ENCODE data around the gene MORN5. TPM values are rescaled to one million over a fixed set of nuclear protein-coding genes. Genes with fewer than 3 reads are reported as not detected.

MORN5 gene
- total RNA-seq, 2 donors from 2014 or later: 0.81 TPM; not detected in 1

- Histone ChIP-seq H3K27ac (ENCODE audit: low read depth, low read length) (no peak overlapping the region), H3K4me3 (ENCODE audit: low read length) (no peak overlapping the region), H3K27me3 (ENCODE audit: control insufficient read depth, insufficient read depth, low read length, poor library complexity, severe bottlenecking) (peaks cover 43% of the 10 kb centered on the region), H3K9ac (ENCODE audit: extremely low read depth, low read length, poor library complexity, severe bottlenecking) (no peak overlapping the region), H3K9me3 (ENCODE audit: control insufficient read depth, low read length) (no peaks in the 10 kb centered on the region), H3K36me3 (ENCODE audit: control insufficient read depth, insufficient read depth, low read length) (no peaks in the 10 kb centered on the region), H3K4me1 (ENCODE audit: control insufficient read depth, insufficient read depth, low read length) (peaks cover 2% of the 10 kb centered on the region)
- H3K9me3 Mint-ChIP-seq: no peaks in the 10 kb centered on the region
- no peak overlapping the region for H3K27ac Mint-ChIP-seq
- no peaks in the 10 kb centered on the region for H3K36me3 Mint-ChIP-seq (ENCODE audit: low read depth)
- 78 to 93% methylated on average over 3 to 7 of the region's 7 CpGs for WGBS, 2 experiments (ENCODE audit: insufficient coverage in 1 of 2, insufficient read length in 1 of 2)
- TF ChIP-seq, protein P1, sequence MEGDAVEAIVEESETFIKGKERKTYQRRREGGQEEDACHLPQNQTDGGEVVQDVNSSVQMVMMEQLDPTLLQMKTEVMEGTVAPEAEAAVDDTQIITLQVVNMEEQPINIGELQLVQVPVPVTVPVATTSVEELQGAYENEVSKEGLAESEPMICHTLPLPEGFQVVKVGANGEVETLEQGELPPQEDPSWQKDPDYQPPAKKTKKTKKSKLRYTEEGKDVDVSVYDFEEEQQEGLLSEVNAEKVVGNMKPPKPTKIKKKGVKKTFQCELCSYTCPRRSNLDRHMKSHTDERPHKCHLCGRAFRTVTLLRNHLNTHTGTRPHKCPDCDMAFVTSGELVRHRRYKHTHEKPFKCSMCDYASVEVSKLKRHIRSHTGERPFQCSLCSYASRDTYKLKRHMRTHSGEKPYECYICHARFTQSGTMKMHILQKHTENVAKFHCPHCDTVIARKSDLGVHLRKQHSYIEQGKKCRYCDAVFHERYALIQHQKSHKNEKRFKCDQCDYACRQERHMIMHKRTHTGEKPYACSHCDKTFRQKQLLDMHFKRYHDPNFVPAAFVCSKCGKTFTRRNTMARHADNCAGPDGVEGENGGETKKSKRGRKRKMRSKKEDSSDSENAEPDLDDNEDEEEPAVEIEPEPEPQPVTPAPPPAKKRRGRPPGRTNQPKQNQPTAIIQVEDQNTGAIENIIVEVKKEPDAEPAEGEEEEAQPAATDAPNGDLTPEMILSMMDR (conservative IDR thresholded peaks at IDR 0.05): no peak
- DNase-seq: no peak
- H3K27me3 Mint-ChIP-seq (ENCODE audit: insufficient read depth): peaks cover 51% of the 10 kb centered on the region
- peaks cover 9% of the 10 kb centered on the region for H3K4me1 Mint-ChIP-seq
- no peak overlapping the region for H3K4me3 Mint-ChIP-seq
Observed at GRCh38 chr9:122124528-122124927, 35.2 kb upstream of the MORN5 start.

- Mint-ChIP-seq H3K27ac (no peak overlapping the region), H3K4me3 (peak overlapping the region; percentile 2), H3K36me3 (ENCODE audit: low read depth) (no peaks in the 10 kb centered on the region), H3K9me3 (no peaks in the 10 kb centered on the region), H3K4me1 (peaks cover 9% of the 10 kb centered on the region), H3K27me3 (ENCODE audit: insufficient read depth) (peaks cover 51% of the 10 kb centered on the region)
- H3K4me1 ChIP-seq (ENCODE audit: control insufficient read depth, insufficient read depth, low read length): peaks cover 2% of the 10 kb centered on the region
- peak; percentile 94 for DNase-seq
- TF ChIP-seq, protein P1 (conservative IDR thresholded peaks at IDR 0.05): peak; percentile 97
- no peak overlapping the region for H3K4me3 ChIP-seq (ENCODE audit: low read length)
- WGBS, 2 experiments (ENCODE audit: insufficient coverage in 1 of 2, insufficient read length in 1 of 2): 6% methylated on average over 8 of the region's 8 CpGs; no CpG with 5 or more reads in 1 of the 2 experiments
- H3K9me3 ChIP-seq (ENCODE audit: control insufficient read depth, low read length): no peaks in the 10 kb centered on the region
- peaks cover 43% of the 10 kb centered on the region for H3K27me3 ChIP-seq (ENCODE audit: control insufficient read depth, insufficient read depth, low read length, poor library complexity, severe bottlenecking)
- H3K27ac ChIP-seq (ENCODE audit: low read depth, low read length): no peak overlapping the region
- no peak overlapping the region for H3K9ac ChIP-seq (ENCODE audit: extremely low read depth, low read length, poor library complexity, severe bottlenecking)
- no peaks in the 10 kb centered on the region for H3K36me3 ChIP-seq (ENCODE audit: control insufficient read depth, insufficient read depth, low read length)
Observed at GRCh38 chr9:122125158-122125508, 34.6 kb upstream of the MORN5 start.

DNA sequence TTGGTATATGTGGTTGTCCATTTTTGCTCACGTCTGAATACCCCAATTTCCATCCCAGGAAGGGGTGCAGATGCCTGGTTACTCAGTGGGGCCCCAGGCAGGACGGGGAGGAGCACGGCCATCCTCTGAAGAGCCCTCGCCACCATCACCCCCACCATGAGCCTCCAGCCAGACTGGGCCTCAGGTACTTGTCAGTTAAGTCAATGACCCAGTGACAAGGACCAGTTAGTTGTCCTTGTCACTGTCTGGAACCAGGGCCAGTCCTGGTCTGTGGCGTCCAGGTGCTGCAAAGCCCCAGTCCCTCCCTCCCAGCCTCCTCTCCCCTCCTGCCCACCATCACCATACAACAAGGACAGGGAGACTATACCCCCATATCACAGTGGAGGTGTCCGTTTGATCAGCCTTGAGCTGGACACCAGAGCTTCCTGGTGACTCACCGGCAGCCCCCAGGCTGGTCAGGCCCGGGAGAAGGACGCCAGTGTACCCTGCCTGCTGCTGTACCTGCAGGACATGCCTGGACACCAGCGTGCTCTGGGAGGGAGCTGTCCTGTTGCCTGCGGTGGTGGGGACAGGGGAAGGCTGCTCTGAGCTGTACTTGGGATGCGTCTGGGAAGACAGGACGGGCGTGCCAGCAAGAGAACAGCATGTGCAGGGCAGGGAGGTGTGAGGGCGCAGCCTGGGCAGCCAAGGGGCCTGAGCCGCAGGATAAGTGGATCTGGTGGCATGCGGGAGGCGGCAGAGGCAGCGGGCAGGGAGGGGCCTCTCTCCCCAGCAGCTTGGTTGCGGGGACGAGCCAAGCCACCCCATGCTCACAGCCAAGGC, 34.0 kb upstream of the MORN5 start:
- TF ChIP-seq, protein P1 (conservative IDR thresholded peaks at IDR 0.05): no peak
- peak overlapping the region; percentile 82 for H3K27ac Mint-ChIP-seq
- H3K4me3 Mint-ChIP-seq: peak overlapping the region; percentile 65
- peaks cover 51% of the 10 kb centered on the region for H3K27me3 Mint-ChIP-seq (ENCODE audit: insufficient read depth)
- no peaks in the 10 kb centered on the region for H3K9me3 Mint-ChIP-seq
- peaks cover 11% of the 10 kb centered on the region for H3K4me1 Mint-ChIP-seq
- H3K9me3 ChIP-seq (ENCODE audit: control insufficient read depth, low read length): no peaks in the 10 kb centered on the region
- peaks cover 2% of the 10 kb centered on the region for H3K4me1 ChIP-seq (ENCODE audit: control insufficient read depth, insufficient read depth, low read length)
- 43 to 54% methylated on average over 11 to 21 of the region's 21 CpGs for WGBS, 2 experiments (ENCODE audit: insufficient coverage in 1 of 2, insufficient read length in 1 of 2)
- H3K36me3 ChIP-seq (ENCODE audit: control insufficient read depth, insufficient read depth, low read length): no peaks in the 10 kb centered on the region
- H3K36me3 Mint-ChIP-seq (ENCODE audit: low read depth): no peaks in the 10 kb centered on the region
- H3K27ac ChIP-seq (ENCODE audit: low read depth, low read length): no peak overlapping the region
- H3K4me3 ChIP-seq (ENCODE audit: low read length): no peak overlapping the region
- peak overlapping the region; percentile 41 for H3K9ac ChIP-seq (ENCODE audit: extremely low read depth, low read length, poor library complexity, severe bottlenecking)
- peaks cover 43% of the 10 kb centered on the region for H3K27me3 ChIP-seq (ENCODE audit: control insufficient read depth, insufficient read depth, low read length, poor library complexity, severe bottlenecking)
- DNase-seq: peak; percentile 87

Data from endodermal cell (in vitro differentiated cells).